Gastrocnemius medialis (tissue), 4 donors: ENCODE measurements around the gene DVL2.

Source experiments
- CTCF ChIP-seq, 5 experiments: fragments of 450-650 bp in 3 of 5; fragments of 200-600 bp in 2 of 5; sonication (generic) in 2 of 5; IDR thresholded peaks in 4 of 5; conservative IDR thresholded peaks in 1 of 5; 1 replicate in 4 of 5; 2 replicates in 1 of 5; pipeline ENCODE4 v1.5.1; 2016 to 2019; ENCODE audit warnings: antibody characterized with exemption in 5 of 5, mild to moderate bottlenecking in 3 of 5, moderate library complexity in 3 of 5
- POLR2A ChIP-seq, 2 donors: fragments of 450-650 bp; IDR thresholded peaks; one replicate each; pipeline ENCODE4 v1.6.1; 2017; ENCODE audit warnings: antibody characterized with exemption in 2 of 2, mild to moderate bottlenecking in 2 of 2, moderate library complexity in 2 of 2

GRCh38 chr17:7203391-7203790, 30.9 kb downstream of the DVL2 start:
- TF ChIP-seq CTCF (IDR thresholded peaks at IDR 0.05 in 4 of 5, conservative IDR thresholded peaks at IDR 0.05 in 1 of 5), result no peak
- TF ChIP-seq POLR2A (IDR thresholded peaks at IDR 0.05), result no peak
